Stomach (tissue), 9 donors: ENCODE results near the gene PPM1K. TPM values are rescaled to one million over a fixed set of nuclear protein-coding genes. Genes with fewer than 3 reads are reported as not detected.

Experiments used
- DNase-seq, 2 donors: peaks; one replicate each; pipeline versions ENCODE4 v3.0.0 to v3.0.0-alpha.2; 2013 to 2019
- H3K27ac ChIP-seq, 5 donors: fragments of 200-600 bp in 4 of 5; sonication (generic) in 4 of 5; one replicate each; pipeline ENCODE4 v1.5.1; 2013 to 2019; ENCODE audit warnings: mild to moderate bottlenecking in 1 of 5, moderate library complexity in 1 of 5
- H3K27me3 ChIP-seq, 3 donors: fragments of 200-600 bp; sonication (generic); one replicate each; pipeline ENCODE4 v1.5.1; 2017 to 2019; ENCODE audit warnings: mixed run types in 1 of 3
- H3K36me3 ChIP-seq, 4 donors: fragments of 200-600 bp; sonication (generic); 1 replicate in 3 of 4; 2 replicates in 1 of 4; pipeline ENCODE4 v1.5.1; 2016 to 2019
- H3K4me1 ChIP-seq, 4 donors: fragments of 200-600 bp; sonication (generic); one replicate each; pipeline ENCODE4 v1.5.1; 2016 to 2019
- H3K4me3 ChIP-seq, 4 donors: fragments of 200-600 bp; sonication (generic) in 3 of 4; one replicate each; pipeline ENCODE4 v1.5.1; 2016 to 2019; ENCODE audit warnings: mild to moderate bottlenecking in 1 of 4
- H3K9me3 ChIP-seq, 4 donors: fragments of 200-600 bp; sonication (generic); one replicate each; pipeline ENCODE4 v1.5.1; 2016 to 2019
- CTCF ChIP-seq, 7 experiments: fragments of 450-650 bp in 4 of 7; fragments of 200-600 bp in 3 of 7; sonication (generic) in 3 of 7; IDR thresholded peaks; one replicate each; pipeline ENCODE4 v1.5.1; 2016 to 2019; ENCODE audit warnings: antibody characterized with exemption in 7 of 7, control low read depth in 2 of 7, mild to moderate bottlenecking in 1 of 7
- EP300 ChIP-seq: sonication (generic); formaldehyde crosslinking; IDR thresholded peaks from one replicate; pipeline ENCODE4 v1.6.1; 2017; ENCODE audit warnings: antibody characterized with exemption
- POLR2A ChIP-seq, 4 donors: fragments of 450-650 bp; IDR thresholded peaks; one replicate each; pipeline ENCODE4 v1.6.1; 2016; ENCODE audit warnings: antibody characterized with exemption in 4 of 4, control low read depth in 2 of 4, mild to moderate bottlenecking in 1 of 4, moderate library complexity in 1 of 4
- POLR2AphosphoS5 ChIP-seq, 3 donors: sonication (generic); formaldehyde crosslinking; IDR thresholded peaks; one replicate each; pipeline ENCODE4 v1.6.1; 2016; ENCODE audit warnings: antibody characterized with exemption in 3 of 3
- WGBS, 5 donors: extraction: QIAGEN DNeasy Blood & Tissue Kit in 3 of 5; methylation state at CpG; one replicate each; pipeline versions ENCODE4 v1.1.5 to v1.1.7; 2013 to 2018; 5-methylcytosine and 5-hydroxymethylcytosine counted together
- intact Hi-C: fragments of 100-400 bp; cut with DNase I; formaldehyde crosslinking; loops from one replicate; pipeline ENCODE4 v1.15.1; 2023; ENCODE audit warnings: low total_unique reads
- polyA plus RNA-seq, 3 donors: library from polyadenylated mRNA; stranded (reverse); fragments of 200-250 nt; gene quantifications; one replicate each; pipeline ENCODE4 v1.2.3, GENCODE V29; 2013
- small RNA-seq, 4 donors: library from RNA; depleted of rRNA; stranded (forward); fragments of <200 nt; gene quantifications; one replicate each; pipeline ENCODE3, GENCODE V24; 2016
- total RNA-seq, 5 donors: library from RNA; depleted of rRNA; stranded (reverse); fragments of >200 nt; gene quantifications; one replicate each; pipeline versions ENCODE4 v1.1.0 to v1.2.3, GENCODE V29; 2014 to 2016
- donor health status: healthy with polysubstance abuse.
- donor health status: Bipolar disorder and iron deficiency.
- donor health status: healthy.

PPM1K gene
- total and polyA plus RNA-seq, 8 donors = 3.6 to 81.7 (median 20.4) TPM

DNA sequence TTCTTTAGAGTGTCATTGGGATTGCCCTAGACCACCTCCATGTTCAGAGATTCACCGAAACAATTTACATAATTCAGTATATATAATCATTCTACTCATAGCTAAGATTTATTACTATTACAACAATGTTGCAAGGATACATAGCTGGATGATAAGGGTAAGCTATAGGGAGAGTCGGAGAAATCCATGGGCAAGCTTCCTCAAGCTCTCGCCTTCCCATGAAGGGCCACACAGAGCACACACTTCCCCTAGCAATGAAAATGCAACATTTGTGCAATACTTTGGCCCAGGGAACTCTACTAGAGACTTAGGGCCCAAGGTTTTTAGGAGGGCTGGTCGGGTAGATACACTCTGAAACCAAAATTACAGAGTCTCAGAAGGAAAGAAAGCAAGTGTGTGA lies 76.2 kb downstream of the PPM1K start:
- TF ChIP-seq EP300 (no peak), CTCF (IDR thresholded peaks at IDR 0.05) (no peak), POLR2AphosphoS5 (IDR thresholded peaks at IDR 0.05) (no peak), POLR2A (IDR thresholded peaks at IDR 0.05) (no peak)
- H3K27ac ChIP-seq = no peak overlapping the region
- DNase-seq = no peak
- no peaks in the 10 kb centered on the region for H3K36me3 ChIP-seq
- intact Hi-C loops = loop anchor here (5.0 to 10.0 kb wide), 2 partner anchors 171 to 353 kb away; no protein-coding TSS in a partner anchor
- H3K4me1 ChIP-seq = peaks cover 0 to 11% (median 4%) of the 10 kb centered on the region in 4 donors
- no peaks in the 10 kb centered on the region for H3K27me3 ChIP-seq
- H3K4me3 ChIP-seq = no peak overlapping the region
- 56 to 73% (median 70%) methylated on average over 4 of the region's 4 CpGs for WGBS, 5 donors
- no peaks in the 10 kb centered on the region for H3K9me3 ChIP-seq

Small RNA genes within 50 kb of the gene (small RNA-seq; reads per million reads assigned to genes)
- 0 reads per million in 4 donors for gene RF00019
- gene RNU6-1298P = 0 reads per million in 4 donors

Other genes with a start within 250 kb of the PPM1K start
- 10 to 100 TPM in 1 of 5 donors, 1 to 10 TPM in 2, not detected in 2; 1.3 to 17.8 (median 6.4) TPM for gene ABCG2, start 125.9 kb downstream of the PPM1K start, total RNA-seq
- gene ABCG2, start 125.9 kb downstream of the PPM1K start, polyA plus RNA-seq = under 1 TPM; 0.25 to 0.61 (median 0.55) TPM
- 10 to 100 TPM in 2 of 5 donors, 1 to 10 TPM in 2, under 1 TPM in 1; 0.58 to 18.7 (median 1.8) TPM for gene HERC6, start 94.3 kb upstream of the PPM1K start, total RNA-seq
- gene HERC6, start 94.3 kb upstream of the PPM1K start, polyA plus RNA-seq = 1 to 10 TPM; 4.4 to 9.6 (median 5.9) TPM
- gene HERC5, start 172.6 kb upstream of the PPM1K start, total RNA-seq = 10 to 100 TPM in 1 of 5 donors, 1 to 10 TPM in 3, not detected in 1; 1.7 to 11.6 (median 6.3) TPM
- gene HERC5, start 172.6 kb upstream of the PPM1K start, polyA plus RNA-seq = 1 to 10 TPM; 2.2 to 3.2 (median 3.1) TPM
- 100 to 1,000 TPM in 2 of 5 donors, 10 to 100 TPM in 3; 11.7 to 296 (median 97.1) TPM for gene PYURF, start 239.2 kb upstream of the PPM1K start, total RNA-seq
- 100 to 1,000 TPM in 1 of 3 donors, 10 to 100 TPM in 2; 75.9 to 112 (median 91.8) TPM for gene PYURF, start 239.2 kb upstream of the PPM1K start, polyA plus RNA-seq